Measurements from ENCODE around the gene TNNT2. TPM values are rescaled to one million over a fixed set of nuclear protein-coding genes. Genes with fewer than 3 reads are reported as not detected.

TNNT2 gene
- total RNA-seq, 2 experiments from 2014 or later: not detected

- CTCF ChIA-PET: no interaction called here
- Mint-ChIP-seq H3K4me3 (no peak overlapping the region), H3K4me1 (ENCODE audit: low read depth) (no peaks in the 10 kb centered on the region), H3K9me3 (ENCODE audit: insufficient read depth) (no peaks in the 10 kb centered on the region), H3K27ac (no peak overlapping the region), H3K36me3 (ENCODE audit: low read depth) (no peaks in the 10 kb centered on the region), H3K27me3 (ENCODE audit: low read depth) (peaks cover 11% of the 10 kb centered on the region)
- ATAC-seq (no peak), DNase-seq (no peak)
- POLR2A ChIA-PET: no interaction called here
Observed at GRCh38 chr1:201371276-201371675, 6.2 kb downstream of the TNNT2 start.

DNA sequence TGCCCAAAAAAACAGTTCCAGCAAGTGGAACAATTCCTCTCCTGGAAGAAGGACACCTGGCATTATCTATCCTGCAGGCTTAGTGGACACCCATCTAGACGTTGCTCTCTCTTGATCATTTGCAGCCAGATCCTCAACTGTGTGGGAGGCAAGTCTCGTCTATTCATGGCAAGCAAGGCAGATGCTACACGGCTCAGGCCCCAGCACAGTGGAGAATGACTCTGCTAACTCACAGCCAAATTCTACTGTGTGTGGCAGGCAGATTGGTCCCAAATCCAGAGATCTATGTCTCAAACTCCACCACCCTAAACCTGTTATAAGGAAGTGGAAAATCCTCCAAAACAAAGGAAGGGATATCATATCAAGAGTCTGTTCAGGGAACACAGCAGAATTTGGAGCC is 7.0 kb downstream of the TNNT2 start:
- ATAC-seq: no peak
- no peaks in the 10 kb centered on the region for H3K4me1 Mint-ChIP-seq (ENCODE audit: low read depth)
- H3K36me3 Mint-ChIP-seq (ENCODE audit: low read depth): no peaks in the 10 kb centered on the region
- no peak for DNase-seq
- H3K9me3 Mint-ChIP-seq (ENCODE audit: insufficient read depth): no peaks in the 10 kb centered on the region
- POLR2A ChIA-PET: no interaction called here
- H3K4me3 Mint-ChIP-seq: no peak overlapping the region
- no peak overlapping the region for H3K27ac Mint-ChIP-seq
- CTCF ChIA-PET: no interaction called here
- peaks cover 11% of the 10 kb centered on the region for H3K27me3 Mint-ChIP-seq (ENCODE audit: low read depth)

- Mint-ChIP-seq H3K4me3 (no peak overlapping the region), H3K27me3 (ENCODE audit: low read depth) (peaks cover 11% of the 10 kb centered on the region), H3K27ac (no peak overlapping the region), H3K9me3 (ENCODE audit: insufficient read depth) (no peaks in the 10 kb centered on the region), H3K4me1 (ENCODE audit: low read depth) (no peaks in the 10 kb centered on the region), H3K36me3 (ENCODE audit: low read depth) (no peaks in the 10 kb centered on the region)
- ATAC-seq (no peak), DNase-seq (no peak)
- POLR2A ChIA-PET: no interaction called here
- CTCF ChIA-PET: no interaction called here
Observed at GRCh38 chr1:201369209-201369608, 8.3 kb downstream of the TNNT2 start.

DNA sequence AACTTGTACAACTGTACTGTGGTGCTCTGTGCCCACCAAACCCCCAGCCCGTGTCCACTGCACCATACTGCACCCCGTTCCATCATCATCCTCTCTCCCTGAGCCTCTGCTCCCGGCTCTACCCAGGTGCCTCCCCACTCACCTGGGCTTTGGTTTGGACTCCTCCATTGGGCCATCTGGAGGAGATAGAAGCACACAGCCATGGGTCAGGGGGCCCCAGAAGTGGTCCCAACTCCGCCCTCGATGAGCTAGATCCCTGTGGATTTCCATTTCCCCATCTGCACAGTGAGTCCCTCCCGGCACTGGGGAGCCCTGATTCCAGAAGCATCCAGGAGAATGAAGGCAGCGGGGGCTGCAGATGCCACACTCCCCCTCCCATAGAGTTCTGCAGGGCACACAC is 10.8 kb downstream of the TNNT2 start:
- no peaks in the 10 kb centered on the region for H3K9me3 Mint-ChIP-seq (ENCODE audit: insufficient read depth)
- H3K27ac Mint-ChIP-seq: no peak overlapping the region
- H3K36me3 Mint-ChIP-seq (ENCODE audit: low read depth): no peaks in the 10 kb centered on the region
- no peak for DNase-seq
- ChIA-PET POLR2A (no interaction called here), CTCF (no interaction called here)
- no peaks in the 10 kb centered on the region for H3K4me1 Mint-ChIP-seq (ENCODE audit: low read depth)
- no peak overlapping the region for H3K4me3 Mint-ChIP-seq
- peaks cover 6% of the 10 kb centered on the region for H3K27me3 Mint-ChIP-seq (ENCODE audit: low read depth)
- ATAC-seq: no peak

DNA sequence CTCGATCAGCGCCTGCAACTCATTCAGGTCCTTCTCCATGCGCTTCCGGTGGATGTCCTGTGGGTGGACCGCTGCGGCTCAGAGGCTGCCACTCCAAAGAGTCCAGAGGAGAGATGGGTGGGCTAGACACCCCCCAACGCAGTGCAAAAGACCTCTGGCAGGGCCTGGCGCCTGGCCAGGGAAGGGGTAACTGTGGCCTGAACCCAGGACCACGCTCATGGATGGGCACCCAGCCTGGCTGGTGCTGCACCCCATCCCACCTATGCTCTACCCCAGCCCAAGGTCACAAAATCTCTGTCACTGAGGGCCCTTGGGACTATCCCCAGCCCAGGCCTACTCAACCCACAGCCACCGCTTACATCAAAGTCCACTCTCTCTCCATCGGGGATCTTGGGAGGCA is 12.2 kb downstream of the TNNT2 start:
- CTCF ChIA-PET: interaction anchor here (0.8 kb wide), 1 partner anchor 162 kb away, joined by 3 read pairs; no protein-coding TSS in a partner anchor
- Mint-ChIP-seq H3K4me3 (no peak overlapping the region), H3K4me1 (ENCODE audit: low read depth) (no peaks in the 10 kb centered on the region), H3K9me3 (ENCODE audit: insufficient read depth) (no peaks in the 10 kb centered on the region), H3K27ac (no peak overlapping the region), H3K36me3 (ENCODE audit: low read depth) (no peaks in the 10 kb centered on the region), H3K27me3 (ENCODE audit: low read depth) (peaks cover 4% of the 10 kb centered on the region)
- POLR2A ChIA-PET: no interaction called here
- ATAC-seq (no peak), DNase-seq (no peak)

GRCh38 chr1:201364808-201365105 is 12.7 kb downstream of the TNNT2 start:
- POLR2A ChIA-PET: no interaction called here
- ATAC-seq (no peak), DNase-seq (no peak)
- Mint-ChIP-seq H3K9me3 (ENCODE audit: insufficient read depth) (no peaks in the 10 kb centered on the region), H3K36me3 (ENCODE audit: low read depth) (no peaks in the 10 kb centered on the region), H3K4me3 (no peak overlapping the region), H3K27ac (no peak overlapping the region), H3K27me3 (ENCODE audit: low read depth) (peaks cover 4% of the 10 kb centered on the region), H3K4me1 (ENCODE audit: low read depth) (no peaks in the 10 kb centered on the region)
- CTCF ChIA-PET: interaction anchor here (1.5 kb wide), 1 partner anchor 148 kb away, joined by 3 read pairs; no protein-coding TSS in a partner anchor

GRCh38 chr1:201363467-201363866 is 14.0 kb downstream of the TNNT2 start:
- Mint-ChIP-seq H3K4me1 (ENCODE audit: low read depth) (no peaks in the 10 kb centered on the region), H3K27me3 (ENCODE audit: low read depth) (peaks cover 4% of the 10 kb centered on the region), H3K36me3 (ENCODE audit: low read depth) (no peaks in the 10 kb centered on the region), H3K9me3 (ENCODE audit: insufficient read depth) (no peaks in the 10 kb centered on the region), H3K27ac (no peak overlapping the region), H3K4me3 (no peak overlapping the region)
- ChIA-PET POLR2A (no interaction called here), CTCF (interaction anchor here (0.8 to 2.0 kb wide), 5 partner anchors 54 to 150 kb away, joined by 3 to 8 read pairs (median 4); no protein-coding TSS in a partner anchor)
- DNase-seq (no peak), ATAC-seq (no peak)

DNA sequence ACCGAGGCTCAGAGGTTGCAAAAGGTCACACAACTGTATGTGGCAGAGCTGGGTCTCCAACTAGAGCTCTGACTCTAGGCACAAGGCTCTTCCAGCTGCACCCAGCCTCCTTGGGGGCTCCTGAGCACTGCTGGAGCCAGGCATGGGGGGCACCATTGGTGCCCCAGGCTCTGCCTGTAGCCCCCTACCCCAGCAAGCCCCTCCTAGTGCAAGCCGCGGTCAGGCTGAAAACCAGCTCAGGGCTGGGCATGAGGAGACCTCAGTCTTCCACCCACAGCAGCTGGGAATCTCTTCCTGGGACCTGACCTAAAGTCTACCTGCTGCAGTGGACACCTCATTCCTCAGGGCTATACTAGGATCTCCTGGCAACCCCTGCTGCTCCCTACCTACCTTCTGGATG is 14.6 kb downstream of the TNNT2 start:
- Mint-ChIP-seq H3K36me3 (ENCODE audit: low read depth) (no peaks in the 10 kb centered on the region), H3K27me3 (ENCODE audit: low read depth) (peaks cover 4% of the 10 kb centered on the region), H3K4me3 (no peak overlapping the region), H3K27ac (no peak overlapping the region), H3K4me1 (ENCODE audit: low read depth) (no peaks in the 10 kb centered on the region), H3K9me3 (ENCODE audit: insufficient read depth) (no peaks in the 10 kb centered on the region)
- POLR2A ChIA-PET: no interaction called here
- ATAC-seq (no peak), DNase-seq (no peak)
- CTCF ChIA-PET: interaction anchor here (1.3 to 2.0 kb wide), 4 partner anchors 14 to 109 kb away, joined by 3 to 8 read pairs (median 4); no protein-coding TSS in a partner anchor

- POLR2A ChIA-PET: no interaction called here
- CTCF ChIA-PET: interaction anchor here (0.7 to 2.0 kb wide), 10 partner anchors 13 to 1358 kb away, joined by 3 to 9 read pairs (median 4); no protein-coding TSS in a partner anchor
- peak; percentile 59 for ATAC-seq
Observed at GRCh38 chr1:201361652-201362504, 15.6 kb downstream of the TNNT2 start.

GRCh38 chr1:201360901-201361651 is 16.4 kb downstream of the TNNT2 start:
- Mint-ChIP-seq H3K36me3 (ENCODE audit: low read depth) (no peaks in the 10 kb centered on the region), H3K27ac (no peak overlapping the region), H3K4me3 (no peak overlapping the region), H3K9me3 (ENCODE audit: insufficient read depth) (no peaks in the 10 kb centered on the region), H3K27me3 (ENCODE audit: low read depth) (peaks cover 4% of the 10 kb centered on the region), H3K4me1 (ENCODE audit: low read depth) (no peaks in the 10 kb centered on the region)
- DNase-seq (no peak), ATAC-seq (no peak)
- ChIA-PET CTCF (interaction anchor here (0.6 to 2.0 kb wide), 7 partner anchors 13 to 739 kb away, joined by 3 to 9 read pairs (median 3); no protein-coding TSS in a partner anchor), POLR2A (no interaction called here)

More at GRCh38 chr1:201361652-201362504, 15.6 kb downstream of the TNNT2 start:
- no peaks in the 10 kb centered on the region for H3K4me1 Mint-ChIP-seq (ENCODE audit: low read depth)
- no peaks in the 10 kb centered on the region for H3K9me3 Mint-ChIP-seq (ENCODE audit: insufficient read depth)
- H3K27me3 Mint-ChIP-seq (ENCODE audit: low read depth): peaks cover 4% of the 10 kb centered on the region
- H3K27ac Mint-ChIP-seq: no peak overlapping the region
- DNase-seq: peak; percentile 45
- no peaks in the 10 kb centered on the region for H3K36me3 Mint-ChIP-seq (ENCODE audit: low read depth)
- H3K4me3 Mint-ChIP-seq: no peak overlapping the region

DNA sequence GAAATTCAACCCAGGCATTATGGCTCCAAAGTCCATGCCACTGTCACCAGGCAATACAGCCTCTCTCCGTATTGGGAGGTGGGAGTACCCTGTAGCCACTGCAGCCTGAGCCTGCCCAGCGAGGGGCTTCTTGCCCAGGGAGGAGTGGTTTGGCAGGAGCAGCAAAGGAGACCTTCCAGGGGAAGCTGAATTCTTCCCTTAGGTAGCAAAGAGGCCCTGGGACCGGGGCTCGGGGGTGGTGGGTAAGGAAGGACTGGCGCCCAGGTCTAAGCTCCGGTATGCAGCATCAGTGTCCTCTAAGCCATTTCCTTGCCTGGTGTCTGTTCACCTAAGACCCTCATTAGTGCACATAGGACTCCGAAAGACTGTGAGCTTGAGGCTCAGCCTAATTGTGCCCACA is 17.0 kb downstream of the TNNT2 start:
- no peaks in the 10 kb centered on the region for H3K4me1 Mint-ChIP-seq (ENCODE audit: low read depth)
- no peak for ATAC-seq
- no peak for DNase-seq
- no peaks in the 10 kb centered on the region for H3K36me3 Mint-ChIP-seq (ENCODE audit: low read depth)
- ChIA-PET CTCF (interaction anchor here (0.6 to 2.0 kb wide), 5 partner anchors 15 to 738 kb away, joined by 3 to 9 read pairs (median 3); no protein-coding TSS in a partner anchor), POLR2A (no interaction called here)
- no peak overlapping the region for H3K27ac Mint-ChIP-seq
- H3K4me3 Mint-ChIP-seq: no peak overlapping the region
- peaks cover 4% of the 10 kb centered on the region for H3K27me3 Mint-ChIP-seq (ENCODE audit: low read depth)
- no peaks in the 10 kb centered on the region for H3K9me3 Mint-ChIP-seq (ENCODE audit: insufficient read depth)

DNA sequence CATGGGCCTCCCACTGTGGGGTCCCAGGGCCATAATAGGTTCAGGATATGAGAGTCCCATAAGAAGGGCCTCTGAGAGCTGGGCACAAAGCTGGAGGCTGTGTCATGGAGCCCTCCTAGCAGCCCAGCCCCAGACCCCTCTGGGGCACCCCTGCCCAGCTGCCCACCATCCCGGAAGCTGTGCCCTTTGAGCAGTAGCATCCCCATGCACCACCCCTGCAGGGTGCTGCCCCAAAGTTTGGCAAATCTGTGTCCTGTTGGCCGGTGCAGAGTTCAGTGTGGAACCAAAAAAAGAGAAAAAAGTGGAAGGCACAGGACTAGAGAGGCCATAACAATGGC is 17.6 kb downstream of the TNNT2 start:
- H3K9me3 Mint-ChIP-seq (ENCODE audit: insufficient read depth): no peaks in the 10 kb centered on the region
- H3K4me1 Mint-ChIP-seq (ENCODE audit: low read depth): no peaks in the 10 kb centered on the region
- no peak overlapping the region for H3K27ac Mint-ChIP-seq
- CTCF ChIA-PET: interaction anchor here (1.2 to 2.0 kb wide), 2 partner anchors 26 to 105 kb away, joined by 3 to 9 read pairs; no protein-coding TSS in a partner anchor
- POLR2A ChIA-PET: interaction anchor here (0.5 kb wide), 1 partner anchor 35 kb away, joined by 3 read pairs; no protein-coding TSS in a partner anchor
- peaks cover 4% of the 10 kb centered on the region for H3K27me3 Mint-ChIP-seq (ENCODE audit: low read depth)
- H3K36me3 Mint-ChIP-seq (ENCODE audit: low read depth): no peaks in the 10 kb centered on the region
- ATAC-seq: no peak
- DNase-seq: no peak
- H3K4me3 Mint-ChIP-seq: no peak overlapping the region

Measured in activated CD8-positive, alpha-beta T cell treated with anti-CD3 and anti-CD28 coated beads, Interleukin-2, amount 10 ng/mL, durations not matched to agents 7 days and 5 days (primary cell).